BLaER1 treated with 17β-estradiol and CSF1 and Interleukin-3, amounts not matched to agents 10 nM and 100 nM (cell line): ENCODE measurements around the gene AP2S1.

Source experiments
- H3K27ac ChIP-seq, 11 experiments: shearing (Covaris generic); formaldehyde crosslinking; 2 replicates each; pipeline ENCODE4 v1.8.1; 2022
- H3K27me3 ChIP-seq, 11 experiments: shearing (Covaris generic); formaldehyde crosslinking; 2 replicates each; pipeline ENCODE4 v1.8.1; 2022
- H3K36me3 ChIP-seq, 11 experiments: shearing (Covaris generic); formaldehyde crosslinking; 2 replicates each; pipeline ENCODE4 v1.8.1; 2022
- H3K4me1 ChIP-seq, 10 experiments: shearing (Covaris generic); formaldehyde crosslinking; 2 replicates each; pipeline ENCODE4 v1.8.1; 2022
- H3K4me2 ChIP-seq, 11 experiments: shearing (Covaris generic); formaldehyde crosslinking; 2 replicates each; pipeline ENCODE4 v1.8.1; 2022
- H3K4me3 ChIP-seq, 10 experiments: shearing (Covaris generic); formaldehyde crosslinking; 2 replicates each; pipeline ENCODE4 v1.8.1; 2022
- H3K9ac ChIP-seq, 11 experiments: shearing (Covaris generic); formaldehyde crosslinking; 2 replicates each; pipeline ENCODE4 v1.8.1; 2022
- H3K9me3 ChIP-seq, 11 experiments: shearing (Covaris generic); formaldehyde crosslinking; replicated peaks in 1 of 11; 2 replicates each; pipeline ENCODE4 v1.8.1; 2022
- H4K20me1 ChIP-seq, 11 experiments: shearing (Covaris generic); formaldehyde crosslinking; 2 replicates each; pipeline ENCODE4 v1.8.1; 2022
- Cebpa-rat ChIP-seq, 11 experiments: shearing (Covaris generic); IDR thresholded peaks; 2 replicates each; pipeline ENCODE4 v1.8.1; 2022

Gene AP2S1

GRCh38 chr19:46850228-46851203, at the start of gene AP2S1:
AP2S1 (minus strand) TSS chr19:46850846; CDS start chr19:46850766, 80 bp downstream.
- no peak for TF ChIP-seq Cebpa-rat (IDR thresholded peaks at IDR 0.05)
- peak within 1 kb of the TSS; percentile 64 to 93 (median 81) for H3K27ac ChIP-seq
- H3K27me3 ChIP-seq = no peaks in the 10 kb centered on the region
- H3K36me3 ChIP-seq = peaks cover 10 to 23% (median 16%) of the 10 kb centered on the region in 11 experiments; a peak in 20 of 22 replicates
- H3K4me1 ChIP-seq = peaks cover 14 to 48% (median 34%) of the 10 kb centered on the region in 10 experiments
- H3K4me2 ChIP-seq = peak within 1 kb of the TSS; percentile 84 to 99 (median 96)
- H3K9ac ChIP-seq = peak within 1 kb of the TSS; percentile 79 to 91 (median 88)
- H3K4me3 ChIP-seq = peak within 1 kb of the TSS; percentile 70 to 95 (median 82)
- H4K20me1 ChIP-seq = peaks cover 5 to 45% (median 36%) of the 10 kb centered on the region in 11 experiments; a peak in 18 of 22 replicates
- no peaks in the 10 kb centered on the region for H3K9me3 ChIP-seq

GRCh38 chr19:46900341-46900740, 49.7 kb upstream of the AP2S1 start:
- Histone ChIP-seq H3K9me3 (no peaks in the 10 kb centered on the region), H3K4me2 (no peak overlapping the region), H3K4me1 (peaks cover 19 to 39% (median 27%) of the 10 kb centered on the region in 10 experiments), H3K27ac (no peak overlapping the region), H3K27me3 (no peaks in the 10 kb centered on the region), H3K36me3 (peaks cover 0 to 40% (median 18%) of the 10 kb centered on the region in 11 experiments; a peak in 15 of 22 replicates), H3K9ac (no peak overlapping the region), H3K4me3 (no peak overlapping the region), H4K20me1 (peaks cover 97 to 100% (median 100%) of the 10 kb centered on the region in 11 experiments)
- TF ChIP-seq Cebpa-rat (IDR thresholded peaks at IDR 0.05) = no peak

DNA sequence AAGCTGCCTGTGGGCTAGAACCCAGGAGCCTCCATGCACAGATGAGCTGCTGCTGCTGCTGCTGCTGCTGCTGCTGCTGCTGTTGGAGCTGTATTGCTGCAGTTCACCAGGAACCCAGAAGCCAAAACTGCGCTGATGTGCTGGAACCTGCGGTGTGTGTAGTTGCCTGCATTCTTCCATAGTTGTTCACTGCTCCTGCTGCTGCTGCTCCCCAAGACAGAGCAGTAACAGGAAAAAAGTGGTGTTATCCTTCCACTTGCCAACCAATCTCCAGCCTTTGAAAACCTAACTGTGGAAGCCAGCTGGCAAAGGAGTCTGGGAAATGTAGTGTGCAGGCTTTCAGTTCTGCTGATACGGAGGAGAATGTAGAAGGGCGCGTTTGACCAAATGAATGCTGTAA, 48.1 kb upstream of the AP2S1 start:
- no peak overlapping the region for H3K27ac ChIP-seq
- H3K9ac ChIP-seq = no peak overlapping the region
- no peak for TF ChIP-seq Cebpa-rat (IDR thresholded peaks at IDR 0.05)
- H3K36me3 ChIP-seq = peaks cover 0 to 26% (median 12%) of the 10 kb centered on the region in 11 experiments; a peak in 13 of 22 replicates
- no peak overlapping the region for H3K4me3 ChIP-seq
- no peak overlapping the region; a peak in 1 of 22 replicates for H3K4me2 ChIP-seq
- H3K27me3 ChIP-seq = no peaks in the 10 kb centered on the region
- H3K4me1 ChIP-seq = peaks cover 14 to 29% (median 18%) of the 10 kb centered on the region in 10 experiments
- H3K9me3 ChIP-seq = no peaks in the 10 kb centered on the region
- H4K20me1 ChIP-seq = peaks cover 92 to 100% (median 99%) of the 10 kb centered on the region in 11 experiments

DNA sequence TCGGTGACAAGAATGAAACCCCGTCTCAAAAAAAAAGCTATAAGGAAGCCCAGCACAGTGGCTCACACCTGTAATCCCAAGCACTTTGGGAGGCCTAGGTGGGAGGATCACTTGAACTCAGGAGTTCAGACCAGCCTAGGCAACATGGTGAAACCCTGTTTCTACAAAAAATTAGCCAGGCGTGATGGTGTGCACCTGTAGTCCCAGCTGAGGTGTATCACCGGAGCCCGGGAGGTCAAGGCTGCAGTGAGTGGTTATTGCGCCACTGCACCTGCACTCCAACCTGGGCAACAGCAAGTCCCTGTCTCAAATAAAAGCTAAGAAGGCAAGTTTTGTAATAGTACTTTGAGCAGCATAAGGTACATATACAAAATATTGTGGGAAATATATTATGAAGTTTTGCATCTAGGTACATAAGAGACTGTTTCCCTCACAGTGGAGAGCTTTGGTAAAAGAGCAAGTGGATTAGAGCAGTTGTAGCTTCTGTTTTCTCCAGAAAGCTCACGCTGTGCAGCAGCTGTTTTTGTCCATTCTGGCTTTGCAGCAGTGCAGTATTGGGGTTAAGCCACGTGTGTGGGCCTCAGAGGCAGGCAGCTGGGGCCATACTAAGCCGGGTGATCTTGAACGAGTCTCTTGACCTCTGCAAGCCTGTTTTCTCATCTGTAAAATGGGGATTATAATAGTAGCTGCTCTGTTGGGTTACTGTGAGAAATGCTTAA, 45.6 kb upstream of the AP2S1 start:
- Histone ChIP-seq H3K9me3 (no peaks in the 10 kb centered on the region), H3K4me1 (peaks cover 17 to 36% (median 24%) of the 10 kb centered on the region in 10 experiments), H4K20me1 (peaks cover 90 to 100% (median 99%) of the 10 kb centered on the region in 11 experiments), H3K4me2 (no peak overlapping the region), H3K4me3 (no peak overlapping the region), H3K9ac (no peak overlapping the region), H3K27ac (no peak overlapping the region), H3K36me3 (peaks cover 0 to 26% (median 12%) of the 10 kb centered on the region in 11 experiments; a peak in 13 of 22 replicates), H3K27me3 (no peaks in the 10 kb centered on the region)
- no peak for TF ChIP-seq Cebpa-rat (IDR thresholded peaks at IDR 0.05)

- Histone ChIP-seq H3K36me3 (peaks cover 0 to 18% (median 7%) of the 10 kb centered on the region in 11 experiments; a peak in 11 of 22 replicates), H3K9ac (no peak overlapping the region), H3K4me3 (no peak overlapping the region), H3K27ac (no peak overlapping the region), H4K20me1 (peaks cover 71 to 96% (median 92%) of the 10 kb centered on the region in 11 experiments; a peak in 21 of 22 replicates), H3K27me3 (no peaks in the 10 kb centered on the region), H3K4me1 (peaks cover 33 to 58% (median 48%) of the 10 kb centered on the region in 10 experiments), H3K4me2 (peak overlapping the region; percentile 10 to 75 (median 57); a peak in 18 of 22 replicates), H3K9me3 (peaks cover 0 to 3% (median 0%) of the 10 kb centered on the region in 11 experiments; a peak in 6 of 22 replicates)
- no peak for TF ChIP-seq Cebpa-rat (IDR thresholded peaks at IDR 0.05)
Observed at GRCh38 chr19:46892252-46893179, 41.9 kb upstream of the AP2S1 start.

- H3K4me1 ChIP-seq = peaks cover 39 to 59% (median 50%) of the 10 kb centered on the region in 10 experiments
- H3K9ac ChIP-seq = no peak overlapping the region
- peak overlapping the region in 5 of 11 experiments; percentile 40 to 52 (median 46); a peak in 5 of 22 replicates for H3K4me2 ChIP-seq
- H3K27ac ChIP-seq = no peak overlapping the region
- no peaks in the 10 kb centered on the region for H3K27me3 ChIP-seq
- peaks cover 0 to 20% (median 11%) of the 10 kb centered on the region in 11 experiments; a peak in 11 of 22 replicates for H3K36me3 ChIP-seq
- no peak overlapping the region for H3K4me3 ChIP-seq
- H4K20me1 ChIP-seq = peaks cover 55 to 96% (median 90%) of the 10 kb centered on the region in 11 experiments; a peak in 21 of 22 replicates
- H3K9me3 ChIP-seq = peaks cover 0 to 21% (median 8%) of the 10 kb centered on the region in 11 experiments; a peak in 9 of 22 replicates
- TF ChIP-seq Cebpa-rat (IDR thresholded peaks at IDR 0.05) = no peak
Observed at GRCh38 chr19:46890423-46891170, 40.0 kb upstream of the AP2S1 start.

DNA sequence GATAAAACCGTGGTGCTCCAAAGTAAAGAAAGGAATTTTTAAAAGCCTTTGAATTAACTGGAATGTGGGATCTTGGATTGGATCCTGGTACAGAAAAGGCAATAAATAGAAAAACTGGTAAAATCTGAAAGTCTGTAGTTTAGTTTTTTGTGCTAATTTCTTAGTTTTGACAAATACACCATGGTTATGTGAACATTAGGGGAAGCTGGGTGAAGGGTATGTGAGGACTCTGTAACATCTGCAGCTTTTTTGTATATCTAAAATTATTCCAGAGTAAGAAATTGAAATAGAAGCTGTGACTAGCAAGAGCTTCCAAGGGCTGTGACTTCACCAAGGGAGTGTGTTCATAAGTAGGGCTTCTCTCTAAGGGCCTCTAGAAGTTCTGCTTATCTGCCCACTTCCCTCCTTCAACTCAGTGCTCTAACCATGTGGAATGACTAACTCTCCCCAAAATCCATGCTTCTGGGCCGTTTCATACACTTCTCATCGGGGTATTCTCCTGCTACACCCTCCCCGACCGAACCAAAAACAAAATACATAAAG, 36.7 kb upstream of the AP2S1 start:
- Histone ChIP-seq H3K9ac (peak overlapping the region in 1 of 11 experiments; percentile 13; a peak in 2 of 22 replicates), H3K4me3 (no peak overlapping the region), H3K4me1 (peaks cover 29 to 47% (median 38%) of the 10 kb centered on the region in 10 experiments), H3K27me3 (no peaks in the 10 kb centered on the region), H3K9me3 (peaks cover 0 to 21% (median 9%) of the 10 kb centered on the region in 11 experiments; a peak in 10 of 22 replicates), H3K27ac (no peak overlapping the region), H3K36me3 (peaks cover 0 to 36% (median 19%) of the 10 kb centered on the region in 11 experiments; a peak in 14 of 22 replicates), H4K20me1 (peaks cover 55 to 96% (median 89%) of the 10 kb centered on the region in 11 experiments; a peak in 21 of 22 replicates), H3K4me2 (peak overlapping the region in 2 of 11 experiments; percentile 13 to 47; a peak in 4 of 22 replicates)
- no peak for TF ChIP-seq Cebpa-rat (IDR thresholded peaks at IDR 0.05)
